HEK293T (cell line): ENCODE results near the gene PHF11.

Source experiments
- CTCF ChIA-PET: fragments of 350-600 bp; formaldehyde crosslinking; extraction: SDS; loops from one replicate; lab custom pipeline; 2021; ENCODE audit warnings: antibody characterized with exemption, inconsistent platforms; lab: Yijun Ruan, JAX
- POLR2A ChIA-PET: fragments of 350-600 bp; formaldehyde crosslinking; extraction: SDS; loops from one replicate; lab custom pipeline; 2020; ENCODE audit warnings: antibody characterized with exemption, inconsistent platforms; lab: Yijun Ruan, JAX
- DNase-seq: peaks from one replicate; pipeline ENCODE4 v3.0.0; 2012; ENCODE audit warnings: mixed read lengths; ENCODE audit errors: extremely low spot score
- ARNT ChIP-seq: fragments of 450-650 bp; IDR thresholded peaks from 2 replicates; pipeline ENCODE4 v1.6.1; 2017; ENCODE audit warnings: mild to moderate bottlenecking
- BHLHE40 ChIP-seq: fragments of 450-650 bp; IDR thresholded peaks from 2 replicates; pipeline ENCODE4 v1.6.1; 2016; ENCODE audit warnings: mild to moderate bottlenecking, moderate library complexity, borderline replicate concordance
- CTBP1 ChIP-seq: fragments of 450-650 bp; IDR thresholded peaks from 2 replicates; pipeline ENCODE4 v1.6.1; 2016; ENCODE audit warnings: borderline replicate concordance
- ELF4 ChIP-seq: fragments of 450-650 bp; IDR thresholded peaks from 2 replicates; pipeline ENCODE4 v1.6.1; 2017; ENCODE audit warnings: antibody characterized with exemption
- FOXA1 ChIP-seq: fragments of 450-650 bp; IDR thresholded peaks from 2 replicates; pipeline ENCODE4 v1.6.1; 2016; ENCODE audit warnings: mild to moderate bottlenecking
- FOXK2 ChIP-seq: fragments of 450-650 bp; IDR thresholded peaks from 2 replicates; pipeline ENCODE4 v1.6.1; 2016; ENCODE audit warnings: mild to moderate bottlenecking
- FOXM1 ChIP-seq: fragments of 450-650 bp; IDR thresholded peaks from 2 replicates; pipeline ENCODE4 v1.6.1; 2017; ENCODE audit warnings: mild to moderate bottlenecking, borderline replicate concordance
- HDGF ChIP-seq: fragments of 450-650 bp; IDR thresholded peaks from 2 replicates; pipeline ENCODE4 v1.6.1; 2017; ENCODE audit warnings: antibody characterized with exemption, borderline replicate concordance
- L3MBTL2 ChIP-seq: fragments of 450-650 bp; conservative IDR thresholded peaks from 2 replicates; pipeline ENCODE4 v1.6.1; 2016; ENCODE audit warnings: mild to moderate bottlenecking
- LEF1 ChIP-seq: fragments of 450-650 bp; IDR thresholded peaks from 2 replicates; pipeline ENCODE4 v1.6.1; 2017; ENCODE audit warnings: mild to moderate bottlenecking, borderline replicate concordance
- NFRKB ChIP-seq: fragments of 450-650 bp; IDR thresholded peaks from 2 replicates; pipeline ENCODE4 v1.6.1; 2016; ENCODE audit warnings: mild to moderate bottlenecking, moderate library complexity
- PKNOX1 ChIP-seq: fragments of 450-650 bp; IDR thresholded peaks from 2 replicates; pipeline ENCODE4 v1.6.1; 2016
- SP1 ChIP-seq: fragments of 450-650 bp; IDR thresholded peaks from 2 replicates; pipeline ENCODE4 v1.6.1; 2017
- SUZ12 ChIP-seq: fragments of 450-650 bp; IDR thresholded peaks from 2 replicates; pipeline ENCODE4 v1.6.1; 2016; ENCODE audit warnings: mild to moderate bottlenecking
- TARDBP ChIP-seq: fragments of 450-650 bp; IDR thresholded peaks from 2 replicates; pipeline ENCODE4 v1.6.1; 2016
- ZNF384 ChIP-seq: fragments of 450-650 bp; IDR thresholded peaks from 2 replicates; pipeline ENCODE4 v1.6.1; 2016

The PHF11 gene

GRCh38 chr13:49540552-49540951, 44.8 kb downstream of the PHF11 start:
- ChIA-PET CTCF (no interaction called here), POLR2A (no interaction called here)
- TF ChIP-seq PKNOX1 (no peak), L3MBTL2 (no peak), FOXA1 (no peak), ARNT (no peak), BHLHE40 (no peak)
- no peak for DNase-seq

- ChIA-PET CTCF (no interaction called here), POLR2A (no interaction called here)
- no peak for DNase-seq
- TF ChIP-seq L3MBTL2 (no peak), NFRKB (no peak), HDGF (no peak), FOXA1 (no peak), ELF4 (no peak), SP1 (no peak), FOXK2 (no peak), CTBP1 (no peak), ARNT (no peak), LEF1 (no peak), PKNOX1 (no peak), BHLHE40 (no peak)
Observed at GRCh38 chr13:49543656-49544055, 47.9 kb downstream of the PHF11 start.

DNA sequence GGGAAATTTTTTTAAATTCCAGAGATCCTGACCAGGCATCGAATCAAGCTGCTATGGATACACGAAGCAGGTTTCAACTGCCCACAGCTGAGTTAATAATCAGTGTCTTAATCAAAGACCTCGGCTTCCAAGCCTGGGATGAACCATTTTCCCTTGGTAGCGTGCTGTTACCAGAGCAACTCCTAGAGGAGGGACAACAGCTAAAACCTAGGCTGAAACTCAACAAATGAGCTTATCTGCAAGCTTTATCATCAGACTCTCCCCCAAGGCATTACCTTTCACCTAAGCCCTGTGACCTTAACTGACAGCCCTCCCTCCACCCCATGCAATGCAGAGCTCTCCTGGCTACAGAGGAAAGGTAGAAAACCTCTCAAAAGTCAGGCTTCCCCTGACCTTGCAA, 49.9 kb downstream of the PHF11 start:
- DNase-seq = no peak
- TF ChIP-seq L3MBTL2 = no peak
- TF ChIP-seq BHLHE40 = no peak
- no peak for TF ChIP-seq CTBP1
- no peak for TF ChIP-seq ZNF384
- CTCF ChIA-PET = interaction anchor here (1.6 kb wide), 1 partner anchor 10 kb away, joined by 3 read pairs; no protein-coding TSS in a partner anchor
- POLR2A ChIA-PET = no interaction called here

DNA sequence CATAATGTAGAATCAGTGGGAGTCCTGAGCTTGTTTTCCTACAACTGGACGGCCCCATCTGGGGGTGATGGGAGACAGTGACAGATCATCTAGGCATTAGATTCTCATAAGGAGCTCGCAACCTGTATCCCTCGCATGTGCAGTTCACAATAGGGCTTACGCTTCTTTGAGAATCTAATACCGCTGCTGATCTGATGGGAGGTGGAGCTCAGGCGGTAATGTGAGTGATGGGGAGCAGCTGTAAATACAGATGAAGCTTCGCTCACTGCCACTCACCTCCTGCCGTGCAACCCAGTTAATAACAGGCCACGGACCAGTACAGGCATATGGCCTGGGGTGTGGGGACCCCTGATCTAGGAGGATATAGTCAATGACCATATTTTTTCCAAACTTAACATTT, 50.8 kb downstream of the PHF11 start:
- no peak for TF ChIP-seq NFRKB
- TF ChIP-seq HDGF = no peak
- no peak for TF ChIP-seq SUZ12
- TF ChIP-seq ARNT = no peak
- TF ChIP-seq BHLHE40 = no peak
- CTCF ChIA-PET = interaction anchor here (1.6 kb wide), 1 partner anchor 9 kb away, joined by 3 read pairs; no protein-coding TSS in a partner anchor
- no peak for DNase-seq
- POLR2A ChIA-PET = no interaction called here

DNA sequence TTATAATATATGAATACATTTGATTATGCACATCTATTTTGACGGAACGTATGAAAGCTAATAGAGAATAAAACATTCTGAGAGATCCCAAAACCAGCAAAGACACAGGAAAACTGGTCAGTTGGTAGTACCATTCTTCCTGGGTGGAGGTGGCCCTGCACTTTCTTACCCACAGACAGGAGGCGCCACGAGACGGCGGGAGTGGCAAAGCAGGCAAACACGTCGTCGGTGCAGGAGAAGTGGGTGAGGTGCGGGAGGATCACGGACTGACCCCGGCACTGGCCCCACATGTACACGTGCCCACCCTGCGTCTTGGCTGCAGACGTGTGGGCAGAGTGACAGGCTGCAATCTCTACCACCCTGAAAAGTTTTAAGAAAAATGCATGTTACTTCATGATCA, 53.5 kb downstream of the PHF11 start:
- CTCF ChIA-PET = no interaction called here
- TF ChIP-seq ARNT = no peak
- TF ChIP-seq SUZ12 = no peak
- no peak for TF ChIP-seq BHLHE40
- no peak for TF ChIP-seq LEF1
- TF ChIP-seq SP1 = no peak
- TF ChIP-seq FOXA1 = no peak
- TF ChIP-seq PKNOX1 = no peak
- no peak for TF ChIP-seq CTBP1
- no peak for TF ChIP-seq L3MBTL2
- TF ChIP-seq FOXK2 = no peak
- TF ChIP-seq NFRKB = no peak
- no peak for TF ChIP-seq HDGF
- DNase-seq = no peak
- POLR2A ChIA-PET = no interaction called here

DNA sequence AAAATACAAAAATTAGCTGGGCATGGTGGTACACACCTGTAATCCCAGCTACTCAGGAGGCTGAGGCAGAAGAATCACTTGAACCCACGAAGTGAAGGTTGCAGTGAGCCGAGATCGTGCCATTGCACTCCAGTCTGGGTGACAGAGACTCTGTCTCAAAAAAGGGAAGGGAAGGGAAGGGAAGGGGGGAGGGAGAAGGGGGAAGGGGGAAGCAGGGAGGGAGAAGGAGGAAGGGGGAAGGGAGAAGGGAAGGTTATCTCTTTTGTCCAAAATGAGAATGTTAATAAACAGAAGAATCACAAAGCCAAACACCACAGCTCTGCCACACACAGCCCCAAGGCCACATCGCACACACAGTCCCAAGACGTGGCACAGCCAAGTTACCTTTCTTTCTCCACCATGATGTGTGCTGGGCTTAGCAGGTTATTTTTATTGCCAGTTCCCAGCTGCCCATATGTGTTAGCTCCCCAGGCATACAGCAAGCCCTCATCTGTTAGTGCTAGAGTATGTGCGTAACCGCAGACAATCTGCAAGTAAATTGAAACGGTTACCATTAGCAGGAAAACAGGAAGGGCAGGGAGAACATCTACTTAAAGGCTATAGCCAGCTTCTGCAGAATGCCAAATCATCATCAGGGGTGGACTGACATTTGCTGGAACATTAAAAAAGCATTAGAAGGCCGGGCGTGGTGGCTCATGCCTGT, 55.3 kb downstream of the PHF11 start:
- no peak for DNase-seq
- TF ChIP-seq CTBP1 (no peak), PKNOX1 (no peak), LEF1 (no peak), NFRKB (no peak), SUZ12 (no peak), L3MBTL2 (no peak), ARNT (no peak), ZNF384 (no peak), FOXA1 (no peak), TARDBP (no peak), FOXM1 (no peak), ELF4 (no peak), HDGF (no peak), FOXK2 (no peak), SP1 (no peak), BHLHE40 (no peak)
- ChIA-PET POLR2A (no interaction called here), CTCF (no interaction called here)
